Measurements from ENCODE around the gene DDX54.

- TF ChIP-seq CTCF (IDR thresholded peaks at IDR 0.05; ENCODE audit: borderline replicate concordance, extremely low read depth, low read length, poor library complexity, severe bottlenecking): no peak
- TF ChIP-seq EZH2 (IDR thresholded peaks at IDR 0.05; ENCODE audit: borderline replicate concordance, low read depth, low read length, severe bottlenecking): no peak
These were observed 41.7 kb upstream of the DDX54 start for GRCh38 chr12:113226696-113227568.

Measured in DND-41 (cell line).